Placental epithelial cell (primary cell): ENCODE measurements around the gene CLEC7A. TPM values are rescaled to one million over a fixed set of nuclear protein-coding genes. Genes with fewer than 3 reads are reported as not detected.

Experiments
- total RNA-seq: library from RNA; depleted of rRNA; stranded (reverse); fragments of >200 nt; gene quantifications from 2 replicates; pipeline ENCODE4 v1.2.3, GENCODE V29; 2012

Gene CLEC7A
- total RNA-seq, result 27.7 and 44.0 TPM in 2 replicates

DNA sequence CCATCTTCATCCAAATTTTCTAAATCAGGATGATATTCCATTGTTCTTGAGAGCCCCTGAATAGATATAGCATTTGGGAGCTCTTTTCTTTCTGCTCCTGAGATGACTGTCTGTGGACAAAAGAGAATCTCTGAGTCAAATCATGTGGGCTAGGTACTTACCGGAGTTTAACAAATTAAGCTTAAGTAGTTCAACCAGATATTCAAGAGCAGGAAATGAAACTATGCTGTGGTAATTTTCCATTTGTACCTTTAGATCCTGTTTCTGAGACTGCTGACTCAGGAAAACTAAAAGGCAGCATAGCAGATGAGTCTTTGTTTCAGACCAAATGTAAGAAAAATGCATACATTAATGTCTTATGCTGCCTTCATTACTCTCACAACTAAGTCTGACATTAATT is at the start of gene CLEC7A:
TSS of gene CLEC7A (minus strand) at position 158 of the 400 bp plus-strand sequence. CDS start at position 41, 117 bp downstream.

DNA sequence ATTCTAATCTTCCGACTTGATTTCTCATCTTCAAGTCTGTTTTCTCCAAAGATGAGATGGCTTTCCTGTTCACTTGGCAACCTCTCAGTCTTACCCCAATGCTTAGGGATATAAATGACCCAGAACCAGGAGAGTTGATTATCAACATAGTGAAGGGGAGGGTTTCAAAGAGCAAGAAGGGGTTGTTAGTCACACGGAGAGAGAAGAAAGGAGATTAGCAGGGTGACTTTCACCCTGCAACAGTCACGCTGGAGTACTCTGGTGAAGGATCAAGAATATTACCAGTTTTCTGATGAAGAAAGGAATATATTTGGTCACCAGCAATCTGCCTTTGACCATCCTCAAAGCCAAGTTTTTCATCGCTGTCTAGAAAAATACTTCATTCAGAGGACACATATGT is 48.8 kb upstream of the CLEC7A start, which contains the start of gene TMEM52B:
TSS of gene TMEM52B (plus strand) at position 212 of the 400 bp plus-strand sequence. CDS start 543 bp downstream, outside the sequence.

DNA sequence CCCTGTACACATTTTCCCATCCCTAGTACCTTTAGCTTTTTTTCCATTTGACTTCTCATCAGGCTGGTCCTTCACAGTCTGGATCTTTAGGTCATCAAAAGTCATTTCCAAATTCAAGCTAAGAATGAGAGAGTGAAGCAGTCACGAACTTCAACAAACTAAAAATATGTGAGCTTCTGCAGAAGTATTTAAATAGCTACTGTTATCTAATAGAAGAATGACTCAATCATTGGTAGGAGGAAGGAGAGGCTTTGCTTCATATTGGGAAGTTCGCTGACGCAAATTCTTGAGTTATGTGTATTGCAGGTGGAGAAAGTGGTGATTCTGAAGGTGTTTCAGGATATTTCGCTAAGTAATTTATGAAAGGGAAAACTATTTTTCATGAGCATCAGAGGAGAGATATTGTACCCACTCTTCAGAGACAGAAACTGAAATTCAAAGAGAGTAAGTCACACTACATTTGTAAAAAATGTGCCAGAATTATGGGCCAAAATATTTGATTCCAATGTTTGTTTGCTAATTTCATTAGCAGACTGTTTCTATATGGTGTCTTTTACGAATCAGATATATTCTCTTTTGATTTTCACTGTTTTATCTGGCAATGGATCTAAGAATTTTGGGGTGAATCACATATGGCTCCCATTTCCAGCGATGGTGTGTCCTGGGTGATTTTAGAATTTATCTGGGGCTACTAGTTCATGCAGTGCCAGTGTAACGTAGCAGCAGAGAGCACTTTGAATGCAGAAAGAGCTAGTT is 42.2 kb upstream of the CLEC7A start, which contains the start of gene OLR1:
TSS of gene OLR1 (minus strand) at position 160 of the 756 bp plus-strand sequence. CDS start at position 105, 55 bp downstream.

DNA sequence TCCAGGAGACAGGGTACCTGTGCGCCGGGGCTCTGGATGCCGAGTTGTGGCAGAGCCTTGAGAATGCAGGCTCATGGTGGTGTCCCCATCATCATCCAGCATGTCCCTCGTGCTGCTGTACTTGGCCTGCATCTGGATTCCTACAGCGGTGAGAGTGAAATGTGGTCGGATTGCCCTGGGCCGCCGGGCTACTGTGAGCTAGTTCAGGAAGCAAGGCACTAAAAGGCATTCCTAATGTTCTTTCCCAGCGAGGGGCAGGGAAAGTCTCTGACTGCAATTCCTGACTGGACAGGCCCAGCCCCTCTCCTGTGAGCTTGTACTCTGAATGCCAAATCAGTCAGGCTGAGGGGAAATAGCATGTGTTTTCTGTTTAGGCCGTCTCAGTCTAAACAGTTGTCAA is 31.2 kb downstream of the CLEC7A start, which contains the start of gene CLEC1A:
TSS of gene CLEC1A (minus strand) at position 195 of the 400 bp plus-strand sequence. CDS start at position 132, 63 bp downstream.

Other genes starting within 250 kb of the CLEC7A start
- gene KLRF2, start 248.7 kb downstream of the CLEC7A start, total RNA-seq, result not detected in 2 replicates
- gene CLEC2A, start 197.8 kb downstream of the CLEC7A start, total RNA-seq, result 0.22 TPM in 1 of 2 replicates, not detected in the other
- gene CLEC12A, start 158.8 kb downstream of the CLEC7A start, total RNA-seq, result not detected in 2 replicates
- under 0.01 and 0.33 TPM in 2 replicates for gene CLEC1B, start 131.1 kb downstream of the CLEC7A start, total RNA-seq
- not detected in 2 replicates for gene CLEC12B, start 119.6 kb downstream of the CLEC7A start, total RNA-seq
- gene CLEC9A, start 99.5 kb downstream of the CLEC7A start, total RNA-seq, result not detected in 2 replicates
- 32.2 and 37.5 TPM in 2 replicates for gene CLEC1A, start 31.2 kb downstream of the CLEC7A start, total RNA-seq
- not detected in 2 replicates for gene OLR1, start 41.9 kb upstream of the CLEC7A start, total RNA-seq
- gene TMEM52B, start 48.8 kb upstream of the CLEC7A start, total RNA-seq, result 0.39 and 1.5 TPM in 2 replicates
- gene GABARAPL1, start 82.7 kb upstream of the CLEC7A start, total RNA-seq, result 66.9 and 115 TPM in 2 replicates
- gene KLRD1, start 177.7 kb upstream of the CLEC7A start, total RNA-seq, result 0.43 and 1.6 TPM in 2 replicates